Right renal cortex interstitium (tissue), 3 donors: Measurements from ENCODE around the gene CEP120. TPM values are rescaled to one million over a fixed set of nuclear protein-coding genes. Genes with fewer than 3 reads are reported as not detected.
"Not testable (repeated sequence)": the region's sequence is repeated elsewhere in the genome, so short reads cannot be mapped to it uniquely, and the experiment has no call there.

Source experiments
- DNase-seq, 3 donors: peaks; one replicate each; pipeline ENCODE4 v3.0.0-alpha.2; 2013; ENCODE audit warnings: low read depth in 3 of 3, low spot score in 2 of 3
- polyA plus RNA-seq, 3 donors: library from polyadenylated mRNA; unstranded; fragments of 120-200 nt; gene quantifications; one replicate each; pipeline ENCODE4 v1.2.1, GENCODE V29; 2013; ENCODE audit not compliant: insufficient read length in 3 of 3

The CEP120 gene
- polyA plus RNA-seq, 3 donors: 21.0 to 25.3 (median 21.6) TPM

- DNase-seq: no peak
These were observed 16.5 kb upstream of the CEP120 start for GRCh38 chr5:123439709-123440108.

GRCh38 chr5:123438902-123439301 is 15.7 kb upstream of the CEP120 start:
- no peak for DNase-seq

GRCh38 chr5:123438244-123438643 is 15.0 kb upstream of the CEP120 start:
- no peak for DNase-seq

GRCh38 chr5:123436201-123436600 is 13.0 kb upstream of the CEP120 start:
- DNase-seq: no peak

GRCh38 chr5:123434796-123435195 is 11.6 kb upstream of the CEP120 start:
- no peak for DNase-seq

GRCh38 chr5:123433596-123433995 is 10.4 kb upstream of the CEP120 start:
- no peak for DNase-seq

- DNase-seq: not testable (repeated sequence)
These were observed 7.2 kb upstream of the CEP120 start for GRCh38 chr5:123430441-123430840.

- no peak for DNase-seq
These were observed 6.8 kb upstream of the CEP120 start for GRCh38 chr5:123429993-123430392.

GRCh38 chr5:123429221-123429954 is 6.2 kb upstream of the CEP120 start:
- DNase-seq: no peak

- no peak for DNase-seq
These were observed 5.5 kb upstream of the CEP120 start for GRCh38 chr5:123428521-123429220.

- DNase-seq: no peak
These were observed 4.1 kb upstream of the CEP120 start for GRCh38 chr5:123427281-123427680.

GRCh38 chr5:123425431-123425830 is 2.2 kb upstream of the CEP120 start:
- no peak for DNase-seq

- peak in 2 of 3 donors; percentile 15 to 21 for DNase-seq
These were observed 548 bp downstream of the CEP120 start for GRCh38 chr5:123422433-123423277.

GRCh38 chr5:123421773-123422172 is 1.4 kb downstream of the CEP120 start:
- no peak for DNase-seq

GRCh38 chr5:123414974-123415373 is 8.2 kb downstream of the CEP120 start:
- no peak for DNase-seq

- no peak for DNase-seq
These were observed 11.0 kb downstream of the CEP120 start for GRCh38 chr5:123412206-123412605.

GRCh38 chr5:123401999-123402398 is 21.2 kb downstream of the CEP120 start:
- not testable (repeated sequence) for DNase-seq

- DNase-seq: no peak
These were observed 21.9 kb downstream of the CEP120 start for GRCh38 chr5:123401320-123401719.

- DNase-seq: not testable (repeated sequence)
These were observed 22.3 kb downstream of the CEP120 start for GRCh38 chr5:123400870-123401291.

GRCh38 chr5:123398058-123398733 is 25.0 kb downstream of the CEP120 start:
- DNase-seq: no peak

- DNase-seq: no peak
These were observed 25.7 kb downstream of the CEP120 start for GRCh38 chr5:123397538-123397937.
